OCI-LY3 (cell line): Measurements from ENCODE around the gene CYP2W1.

Experiments used
- EZH2phosphoT487 ChIP-seq: fragments of 200-600 bp; shearing (Covaris generic); IDR thresholded peaks from 2 replicates; pipeline ENCODE4 v1.6.1; 2018; ENCODE audit warnings: antibody characterized with exemption, mixed run types, low read depth
- TF ChIP-seq, protein P1 (sequence below): fragments of 200-600, 300-600 bp; sonication (generic); IDR thresholded peaks from 2 replicates; pipeline ENCODE4 v1.5.1; 2014; ENCODE audit warnings: antibody characterized with exemption, low read length, low read depth

DNA sequence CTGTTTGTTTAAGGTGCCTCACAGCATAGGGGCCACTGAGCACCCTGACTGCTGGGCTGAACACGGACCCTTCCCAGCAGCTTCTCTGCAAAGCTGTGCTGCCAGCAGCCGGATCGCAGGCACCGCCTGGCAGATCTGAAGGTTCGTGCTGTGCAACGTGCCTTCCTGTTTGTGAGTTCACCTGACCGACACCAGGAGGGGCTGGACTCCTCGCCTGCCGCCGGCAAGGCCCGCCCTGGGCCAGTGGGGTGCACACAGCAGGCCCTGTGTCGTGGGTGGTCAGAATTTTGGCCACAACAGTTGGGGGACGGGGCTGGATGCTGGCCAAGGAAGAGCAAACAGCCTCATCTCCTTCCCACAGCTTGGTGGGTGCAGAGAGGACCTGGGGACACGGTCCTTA, 12.6 kb downstream of the CYP2W1 start:
- TF ChIP-seq, protein P1, sequence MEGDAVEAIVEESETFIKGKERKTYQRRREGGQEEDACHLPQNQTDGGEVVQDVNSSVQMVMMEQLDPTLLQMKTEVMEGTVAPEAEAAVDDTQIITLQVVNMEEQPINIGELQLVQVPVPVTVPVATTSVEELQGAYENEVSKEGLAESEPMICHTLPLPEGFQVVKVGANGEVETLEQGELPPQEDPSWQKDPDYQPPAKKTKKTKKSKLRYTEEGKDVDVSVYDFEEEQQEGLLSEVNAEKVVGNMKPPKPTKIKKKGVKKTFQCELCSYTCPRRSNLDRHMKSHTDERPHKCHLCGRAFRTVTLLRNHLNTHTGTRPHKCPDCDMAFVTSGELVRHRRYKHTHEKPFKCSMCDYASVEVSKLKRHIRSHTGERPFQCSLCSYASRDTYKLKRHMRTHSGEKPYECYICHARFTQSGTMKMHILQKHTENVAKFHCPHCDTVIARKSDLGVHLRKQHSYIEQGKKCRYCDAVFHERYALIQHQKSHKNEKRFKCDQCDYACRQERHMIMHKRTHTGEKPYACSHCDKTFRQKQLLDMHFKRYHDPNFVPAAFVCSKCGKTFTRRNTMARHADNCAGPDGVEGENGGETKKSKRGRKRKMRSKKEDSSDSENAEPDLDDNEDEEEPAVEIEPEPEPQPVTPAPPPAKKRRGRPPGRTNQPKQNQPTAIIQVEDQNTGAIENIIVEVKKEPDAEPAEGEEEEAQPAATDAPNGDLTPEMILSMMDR = no peak
- no peak for TF ChIP-seq EZH2phosphoT487
